C4-2B (cell line): ENCODE measurements around the gene BABAM2.
"Not testable (repeated sequence)": the region's sequence is repeated elsewhere in the genome, so short reads cannot be mapped to it uniquely, and the experiment has no call there.

Experiments used
- ZFX ChIP-seq: fragments of 450-650 bp; IDR thresholded peaks from 2 replicates; pipeline ENCODE4 v1.6.1; 2017
- TF ChIP-seq, protein P1 (sequence below): fragments of 450-650 bp; conservative IDR thresholded peaks from 2 replicates; pipeline ENCODE4 v1.5.1; 2017; ENCODE audit warnings: mild to moderate bottlenecking

DNA sequence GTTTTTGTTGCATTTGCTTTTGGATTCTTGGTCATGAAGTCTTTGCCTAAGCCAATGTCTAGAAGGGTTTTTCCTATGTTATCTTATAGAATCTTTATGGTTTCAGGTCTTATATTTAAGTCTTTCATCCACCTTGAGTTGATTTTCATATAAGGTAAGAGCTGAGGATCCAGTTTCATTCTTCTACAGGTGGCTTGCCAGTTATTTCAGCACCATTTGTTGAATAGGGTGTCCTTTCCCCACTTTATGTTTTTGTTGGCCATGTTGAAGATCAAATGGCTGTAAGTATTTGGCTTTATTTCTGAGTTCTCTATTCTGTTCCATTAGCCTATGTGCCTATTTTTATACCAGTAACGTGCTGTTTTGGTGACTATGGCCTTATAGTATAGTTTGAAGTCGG lies 129.0 kb downstream of the BABAM2 start:
- TF ChIP-seq, protein P1, sequence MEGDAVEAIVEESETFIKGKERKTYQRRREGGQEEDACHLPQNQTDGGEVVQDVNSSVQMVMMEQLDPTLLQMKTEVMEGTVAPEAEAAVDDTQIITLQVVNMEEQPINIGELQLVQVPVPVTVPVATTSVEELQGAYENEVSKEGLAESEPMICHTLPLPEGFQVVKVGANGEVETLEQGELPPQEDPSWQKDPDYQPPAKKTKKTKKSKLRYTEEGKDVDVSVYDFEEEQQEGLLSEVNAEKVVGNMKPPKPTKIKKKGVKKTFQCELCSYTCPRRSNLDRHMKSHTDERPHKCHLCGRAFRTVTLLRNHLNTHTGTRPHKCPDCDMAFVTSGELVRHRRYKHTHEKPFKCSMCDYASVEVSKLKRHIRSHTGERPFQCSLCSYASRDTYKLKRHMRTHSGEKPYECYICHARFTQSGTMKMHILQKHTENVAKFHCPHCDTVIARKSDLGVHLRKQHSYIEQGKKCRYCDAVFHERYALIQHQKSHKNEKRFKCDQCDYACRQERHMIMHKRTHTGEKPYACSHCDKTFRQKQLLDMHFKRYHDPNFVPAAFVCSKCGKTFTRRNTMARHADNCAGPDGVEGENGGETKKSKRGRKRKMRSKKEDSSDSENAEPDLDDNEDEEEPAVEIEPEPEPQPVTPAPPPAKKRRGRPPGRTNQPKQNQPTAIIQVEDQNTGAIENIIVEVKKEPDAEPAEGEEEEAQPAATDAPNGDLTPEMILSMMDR: not testable (repeated sequence)
- not testable (repeated sequence) for TF ChIP-seq ZFX
